ENCODE data around the gene SNX32.
"Not testable (repeated sequence)": the region's sequence is repeated elsewhere in the genome, so short reads cannot be mapped to it uniquely, and the experiment has no call there.

SNX32 gene

DNA sequence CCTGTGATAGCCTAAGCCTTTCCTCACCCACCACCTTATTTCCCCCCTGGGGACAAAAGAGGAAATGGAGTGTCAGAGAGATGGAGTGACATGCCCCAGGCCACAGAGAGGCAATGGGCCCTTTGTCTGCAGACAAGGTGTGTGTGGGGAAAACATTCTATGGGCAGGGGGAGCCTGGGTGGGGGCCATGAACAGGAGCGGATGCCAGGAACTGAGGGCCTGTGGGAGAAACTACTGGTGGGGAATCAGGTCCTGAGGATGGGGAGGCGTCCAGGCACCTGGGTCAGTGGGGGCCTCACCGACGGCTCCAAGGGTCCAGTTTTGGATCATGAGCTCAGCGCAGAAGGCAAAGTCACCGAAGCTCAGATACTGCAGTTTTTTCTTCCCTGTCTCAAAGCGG, 51.5 kb downstream of the SNX32 start:
- Histone ChIP-seq H3K27ac (ENCODE audit: low read depth, low read length) (no peak overlapping the region), H3K4me3 (ENCODE audit: low read depth, low read length) (no peak overlapping the region), H3K36me3 (ENCODE audit: control insufficient read depth, insufficient read depth, low read length) (peaks cover 50% of the 10 kb centered on the region), H3K4me1 (ENCODE audit: control insufficient read depth, insufficient read depth, low read length) (peaks cover 18% of the 10 kb centered on the region), H3K27me3 (ENCODE audit: control insufficient read depth, insufficient read depth, low read length) (peaks cover 13% of the 10 kb centered on the region), H3K9ac (ENCODE audit: low read depth, low read length) (no peak overlapping the region), H3K9me3 (ENCODE audit: control insufficient read depth, insufficient read depth, low read length) (no peaks in the 10 kb centered on the region)

DNA sequence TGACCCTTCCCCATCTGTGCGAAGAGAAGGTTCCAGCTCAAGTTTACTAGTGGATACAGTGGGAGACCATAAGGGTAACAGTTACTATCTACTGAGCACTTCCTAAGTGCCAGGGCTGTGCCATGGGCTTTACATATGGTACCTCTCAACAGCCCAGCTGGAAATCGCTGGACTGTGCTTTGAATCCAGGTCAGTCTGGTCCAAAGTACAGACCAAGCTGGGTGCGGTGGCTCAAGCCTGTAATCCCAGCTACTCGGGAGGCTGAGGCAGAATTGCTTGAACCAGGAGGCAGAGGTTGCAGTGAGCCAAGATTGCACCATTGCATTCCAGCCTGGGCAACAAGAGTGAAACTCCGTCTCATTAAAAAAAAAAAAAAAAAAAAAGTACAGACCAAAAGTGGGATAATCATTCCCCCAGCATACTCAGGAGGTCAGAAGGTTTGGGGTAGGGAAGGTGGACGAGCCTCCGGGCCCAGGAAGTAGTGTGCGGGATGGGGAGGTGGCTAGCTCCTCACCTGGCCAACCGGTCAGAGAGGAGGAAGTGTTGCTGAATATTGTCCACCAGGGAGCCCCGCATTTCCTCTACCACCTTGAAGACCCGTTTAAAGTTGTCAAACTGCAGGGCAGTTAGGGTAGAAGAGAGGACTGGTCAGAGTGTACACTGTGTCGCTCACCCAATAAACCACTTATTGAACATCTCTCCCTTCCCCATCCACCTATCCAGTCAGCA, 52.2 kb downstream of the SNX32 start:
- H3K27ac ChIP-seq (ENCODE audit: low read depth, low read length): no peak overlapping the region
- H3K4me1 ChIP-seq (ENCODE audit: control insufficient read depth, insufficient read depth, low read length): peaks cover 18% of the 10 kb centered on the region
- no peaks in the 10 kb centered on the region for H3K9me3 ChIP-seq (ENCODE audit: control insufficient read depth, insufficient read depth, low read length)
- H3K9ac ChIP-seq (ENCODE audit: low read depth, low read length): no peak overlapping the region
- peaks cover 50% of the 10 kb centered on the region for H3K36me3 ChIP-seq (ENCODE audit: control insufficient read depth, insufficient read depth, low read length)
- peaks cover 14% of the 10 kb centered on the region for H3K27me3 ChIP-seq (ENCODE audit: control insufficient read depth, insufficient read depth, low read length)
- no peak overlapping the region for H3K4me3 ChIP-seq (ENCODE audit: low read depth, low read length)

DNA sequence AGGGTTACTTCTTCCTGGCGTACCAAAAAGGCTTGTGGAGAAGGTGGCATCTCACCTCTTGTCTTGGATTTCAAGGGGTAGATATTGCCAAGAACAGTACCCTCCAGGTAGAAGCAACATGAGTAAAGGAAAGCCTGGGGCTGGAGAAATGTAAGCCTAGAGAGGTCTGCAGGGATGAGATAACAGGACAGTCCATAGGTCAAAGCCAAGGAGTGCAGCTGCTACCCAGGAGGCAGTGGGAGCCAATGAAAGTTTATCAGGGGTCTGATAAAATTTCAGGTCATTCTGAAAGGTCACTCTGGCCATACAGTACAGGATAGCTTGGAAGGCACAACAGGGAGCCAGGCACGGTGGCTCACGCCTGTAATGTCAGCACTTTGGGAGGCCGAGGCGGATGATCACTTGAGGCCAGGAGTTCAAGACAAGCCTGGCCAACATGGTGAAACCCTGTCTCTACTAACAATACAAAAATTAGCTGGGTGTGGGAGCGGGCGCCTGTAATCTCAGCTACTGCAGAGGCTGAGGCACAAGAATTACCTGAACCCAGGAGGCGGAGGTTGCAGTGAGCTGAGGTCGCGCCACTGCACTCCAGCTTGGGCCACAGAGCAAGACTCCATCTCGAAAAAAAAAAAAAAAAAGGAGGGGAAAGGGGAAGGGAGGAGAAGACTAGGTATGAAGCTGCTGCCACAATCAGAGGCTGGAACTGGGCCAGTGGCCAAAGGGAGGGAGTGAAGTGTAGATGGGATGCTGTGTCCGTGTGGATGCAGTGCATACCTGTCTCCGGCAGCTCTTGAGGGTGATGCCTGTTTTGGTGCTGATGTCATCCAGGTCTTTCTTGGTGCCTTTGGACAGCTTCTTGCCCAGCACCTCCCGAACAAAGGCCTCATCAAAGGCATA, 53.3 kb downstream of the SNX32 start:
- Histone ChIP-seq H3K36me3 (ENCODE audit: control insufficient read depth, insufficient read depth, low read length) (peaks cover 48% of the 10 kb centered on the region), H3K27ac (ENCODE audit: low read depth, low read length) (peak overlapping the region; percentile 85), H3K27me3 (ENCODE audit: control insufficient read depth, insufficient read depth, low read length) (peaks cover 18% of the 10 kb centered on the region), H3K4me3 (ENCODE audit: low read depth, low read length) (peak overlapping the region; percentile 83), H3K9me3 (ENCODE audit: control insufficient read depth, insufficient read depth, low read length) (no peaks in the 10 kb centered on the region), H3K9ac (ENCODE audit: low read depth, low read length) (peak overlapping the region; percentile 54; the same call in 1 of the 2 replicates), H3K4me1 (ENCODE audit: control insufficient read depth, insufficient read depth, low read length) (peaks cover 21% of the 10 kb centered on the region)

DNA sequence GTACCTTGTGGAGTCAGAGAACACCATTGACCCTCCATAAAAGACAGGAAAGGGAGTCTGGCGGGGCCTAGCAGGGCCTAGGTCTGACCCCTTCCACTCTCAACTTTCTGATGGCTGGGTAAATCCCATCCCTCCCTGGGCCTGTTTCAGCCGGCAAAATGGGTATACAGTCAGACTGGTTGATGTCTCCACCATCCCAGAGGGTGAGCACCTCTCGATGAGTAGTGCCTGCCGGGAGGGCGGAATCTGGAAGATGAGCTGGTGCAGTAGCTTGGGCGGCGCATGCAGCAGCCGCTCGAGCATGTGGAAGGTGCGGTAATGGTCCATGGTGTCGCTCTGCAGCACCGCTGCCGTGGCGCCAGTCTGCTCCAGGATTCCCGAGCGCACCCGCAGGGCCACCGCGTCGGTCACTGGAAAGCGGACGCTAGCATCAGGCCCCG, 54.0 kb downstream of the SNX32 start:
- Histone ChIP-seq H3K4me3 (ENCODE audit: low read depth, low read length) (peak overlapping the region; percentile 83), H3K27me3 (ENCODE audit: control insufficient read depth, insufficient read depth, low read length) (peaks cover 18% of the 10 kb centered on the region), H3K27ac (ENCODE audit: low read depth, low read length) (peak overlapping the region; percentile 85), H3K36me3 (ENCODE audit: control insufficient read depth, insufficient read depth, low read length) (peaks cover 41% of the 10 kb centered on the region), H3K4me1 (ENCODE audit: control insufficient read depth, insufficient read depth, low read length) (peaks cover 23% of the 10 kb centered on the region), H3K9me3 (ENCODE audit: control insufficient read depth, insufficient read depth, low read length) (no peaks in the 10 kb centered on the region), H3K9ac (ENCODE audit: low read depth, low read length) (peak overlapping the region; percentile 54; the same call in 1 of the 2 replicates)

DNA sequence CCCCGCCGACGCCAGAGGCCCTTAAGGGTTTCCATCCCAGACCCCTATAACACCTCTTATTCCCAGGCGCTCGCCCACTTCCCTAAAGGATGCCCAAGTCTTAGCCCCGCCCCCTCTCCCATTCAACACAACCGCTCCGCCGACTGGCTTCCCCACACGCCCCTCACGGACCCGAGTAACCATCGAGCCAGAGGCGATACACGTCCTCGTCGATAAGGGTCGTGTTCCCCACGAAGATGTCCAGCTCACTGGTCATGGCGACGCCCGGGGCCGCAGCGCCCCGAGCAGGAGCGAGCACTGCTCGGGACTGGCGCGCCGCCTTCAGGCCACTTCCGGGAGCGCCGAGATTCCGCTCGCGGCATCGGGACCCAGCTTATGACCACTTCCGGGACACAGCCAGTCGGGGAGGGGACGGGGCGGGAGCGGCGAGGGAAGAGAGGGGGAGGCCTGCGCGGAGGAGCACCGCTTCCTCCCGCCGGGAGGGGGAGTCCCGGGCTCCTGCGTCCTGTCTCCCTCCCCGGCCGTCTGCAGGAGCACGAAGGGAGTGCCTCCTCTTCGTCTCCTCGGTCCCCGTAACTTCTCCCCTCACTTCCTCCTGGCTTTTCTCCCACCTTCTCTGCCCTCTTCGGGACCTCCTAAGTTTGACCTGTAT, 54.5 kb downstream of the SNX32 start, which contains the start of gene FIBP:
FIBP (minus strand) TSS at position 309 of the 652 bp plus-strand sequence; CDS start at position 256, 53 bp downstream.
- H3K36me3 ChIP-seq (ENCODE audit: control insufficient read depth, insufficient read depth, low read length): peaks cover 36% of the 10 kb centered on the region
- H3K4me1 ChIP-seq (ENCODE audit: control insufficient read depth, insufficient read depth, low read length): peaks cover 23% of the 10 kb centered on the region
- H3K27ac ChIP-seq (ENCODE audit: low read depth, low read length): peak within 1 kb of the TSS; percentile 85

DNA sequence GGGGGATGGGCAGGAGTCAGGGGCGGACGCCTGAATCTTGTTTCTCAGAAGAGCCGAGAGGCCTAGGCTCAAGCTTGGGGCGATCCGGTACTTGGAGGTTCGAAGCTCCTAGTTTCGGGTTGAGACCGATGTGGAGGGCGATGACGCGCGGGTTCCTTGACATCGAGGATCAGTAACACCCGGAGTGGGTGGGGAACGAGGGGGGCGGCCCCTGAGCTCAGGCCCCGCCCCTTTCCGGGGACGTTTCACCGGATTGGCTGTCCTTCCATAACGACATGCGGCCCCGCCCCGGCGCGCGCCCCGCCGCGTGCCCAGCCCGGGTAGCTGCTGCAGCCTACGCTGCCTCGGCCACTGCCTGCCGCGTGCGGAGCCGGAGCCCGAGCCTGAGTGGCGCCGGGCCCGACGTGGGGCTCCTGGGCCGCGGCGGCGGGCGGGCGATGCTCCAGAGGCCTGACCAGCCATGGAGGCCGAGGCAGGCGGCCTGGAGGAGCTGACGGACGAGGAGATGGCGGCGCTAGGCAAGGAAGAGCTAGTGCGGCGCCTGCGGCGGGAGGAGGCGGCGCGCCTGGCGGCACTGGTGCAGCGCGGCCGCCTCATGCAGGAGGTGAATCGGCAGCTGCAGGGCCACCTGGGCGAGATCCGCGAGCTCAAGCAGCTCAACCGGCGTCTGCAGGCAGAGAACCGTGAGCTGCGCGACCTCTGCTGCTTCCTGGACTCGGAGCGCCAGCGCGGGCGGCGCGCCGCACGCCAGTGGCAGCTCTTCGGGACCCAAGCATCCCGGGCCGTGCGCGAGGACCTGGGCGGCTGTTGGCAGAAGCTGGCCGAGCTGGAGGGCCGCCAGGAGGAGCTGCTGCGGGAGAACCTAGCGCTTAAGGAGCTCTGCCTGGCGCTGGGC, 56.8 kb downstream of the SNX32 start, which contains the start of gene CCDC85B:
CCDC85B (plus strand) TSS at position 350 of the 895 bp plus-strand sequence; CDS start at position 461, 111 bp downstream.
- Histone ChIP-seq H3K27ac (ENCODE audit: low read depth, low read length) (peak within 1 kb of the TSS; percentile 75), H3K27me3 (ENCODE audit: control insufficient read depth, insufficient read depth, low read length) (peaks cover 18% of the 10 kb centered on the region), H3K36me3 (ENCODE audit: control insufficient read depth, insufficient read depth, low read length) (peaks cover 15% of the 10 kb centered on the region), H3K4me3 (ENCODE audit: low read depth, low read length) (peak within 1 kb of the TSS; percentile 85), H3K4me1 (ENCODE audit: control insufficient read depth, insufficient read depth, low read length) (peaks cover 25% of the 10 kb centered on the region), H3K9me3 (ENCODE audit: control insufficient read depth, insufficient read depth, low read length) (no peaks in the 10 kb centered on the region), H3K9ac (ENCODE audit: low read depth, low read length) (peak within 1 kb of the TSS; percentile 77; the same call in 1 of the 2 replicates)

More for the DNA sequence above, 54.5 kb downstream of the SNX32 start, which contains the start of gene FIBP:
- Histone ChIP-seq H3K9ac (ENCODE audit: low read depth, low read length) (peak within 1 kb of the TSS; percentile 54; the same call in 1 of the 2 replicates), H3K9me3 (ENCODE audit: control insufficient read depth, insufficient read depth, low read length) (no peaks in the 10 kb centered on the region), H3K4me3 (ENCODE audit: low read depth, low read length) (peak within 1 kb of the TSS; percentile 83), H3K27me3 (ENCODE audit: control insufficient read depth, insufficient read depth, low read length) (peaks cover 18% of the 10 kb centered on the region)

DNA sequence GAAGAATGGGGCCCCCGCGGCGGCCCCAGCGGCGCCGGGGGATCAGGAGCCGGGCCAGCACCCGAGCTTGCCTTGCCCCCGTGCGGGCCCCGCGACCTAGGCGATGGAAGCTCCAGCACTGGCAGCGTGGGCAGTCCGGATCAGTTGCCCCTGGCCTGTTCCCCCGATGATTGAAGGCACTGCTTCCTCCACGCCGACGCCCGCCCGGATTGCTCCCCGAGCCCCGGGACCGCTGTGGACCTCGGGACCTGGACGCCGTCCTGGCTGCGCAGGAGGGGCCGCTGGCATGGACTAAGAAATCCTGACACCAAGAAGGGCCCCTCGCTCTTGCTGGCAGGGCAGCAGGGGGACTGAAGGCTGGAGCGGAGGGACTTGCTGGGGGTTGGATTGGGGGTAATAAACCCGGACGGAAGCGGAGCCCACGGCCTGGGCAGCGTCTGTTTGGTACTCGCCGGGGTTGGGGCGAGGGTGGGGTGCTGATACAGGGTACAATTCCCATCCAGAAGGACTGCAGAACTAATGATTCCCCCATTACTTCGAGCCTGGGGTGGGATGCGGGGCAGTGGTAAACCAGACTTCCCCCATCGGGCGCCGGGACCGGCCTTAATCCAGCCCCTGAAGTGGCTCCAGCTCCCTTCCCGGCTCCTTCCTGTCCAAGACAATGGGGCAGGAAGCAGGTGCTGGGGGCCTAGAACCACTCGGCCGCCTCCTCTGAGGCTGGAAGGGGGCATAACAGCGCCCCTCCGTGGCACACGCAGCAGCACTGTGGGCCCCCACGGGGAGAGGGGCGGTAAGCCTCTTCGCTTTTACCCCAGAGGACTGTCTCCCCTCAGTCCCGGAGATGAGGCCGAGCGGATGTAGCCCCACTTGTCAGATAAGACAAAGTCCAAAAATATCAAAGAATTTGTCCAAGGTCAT, 57.7 kb downstream of the SNX32 start:
- Histone ChIP-seq H3K9ac (ENCODE audit: low read depth, low read length) (peak overlapping the region; percentile 77; the same call in 1 of the 2 replicates), H3K9me3 (ENCODE audit: control insufficient read depth, insufficient read depth, low read length) (no peaks in the 10 kb centered on the region), H3K4me1 (ENCODE audit: control insufficient read depth, insufficient read depth, low read length) (peaks cover 25% of the 10 kb centered on the region), H3K27ac (ENCODE audit: low read depth, low read length) (peak overlapping the region; percentile 75), H3K36me3 (ENCODE audit: control insufficient read depth, insufficient read depth, low read length) (peaks cover 6% of the 10 kb centered on the region), H3K4me3 (ENCODE audit: low read depth, low read length) (peak overlapping the region; percentile 85), H3K27me3 (ENCODE audit: control insufficient read depth, insufficient read depth, low read length) (peaks cover 18% of the 10 kb centered on the region)

DNA sequence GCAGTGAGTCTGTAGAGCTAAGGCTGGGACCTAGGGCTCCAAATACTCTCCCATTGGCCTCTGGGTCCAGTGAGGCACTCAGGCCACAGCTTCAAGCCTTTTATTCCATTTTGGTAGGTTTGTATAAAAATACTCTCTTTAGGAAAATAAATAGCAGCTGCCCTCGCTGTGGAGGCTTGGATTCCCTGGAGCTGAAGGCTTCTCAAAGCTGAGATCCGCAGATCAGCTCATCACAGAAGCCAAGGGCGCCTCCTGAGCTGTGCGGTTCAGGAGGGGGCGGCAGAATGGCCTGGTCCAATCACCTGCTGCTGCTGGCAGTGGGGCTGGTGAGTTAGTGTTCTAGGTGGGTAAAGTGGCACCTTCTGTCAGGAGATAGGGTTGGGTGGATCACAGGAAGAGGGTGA, 58.4 kb downstream of the SNX32 start:
- peaks cover 25% of the 10 kb centered on the region for H3K4me1 ChIP-seq (ENCODE audit: control insufficient read depth, insufficient read depth, low read length)
- not testable (repeated sequence) for H3K9ac ChIP-seq (ENCODE audit: low read depth, low read length)

DNA sequence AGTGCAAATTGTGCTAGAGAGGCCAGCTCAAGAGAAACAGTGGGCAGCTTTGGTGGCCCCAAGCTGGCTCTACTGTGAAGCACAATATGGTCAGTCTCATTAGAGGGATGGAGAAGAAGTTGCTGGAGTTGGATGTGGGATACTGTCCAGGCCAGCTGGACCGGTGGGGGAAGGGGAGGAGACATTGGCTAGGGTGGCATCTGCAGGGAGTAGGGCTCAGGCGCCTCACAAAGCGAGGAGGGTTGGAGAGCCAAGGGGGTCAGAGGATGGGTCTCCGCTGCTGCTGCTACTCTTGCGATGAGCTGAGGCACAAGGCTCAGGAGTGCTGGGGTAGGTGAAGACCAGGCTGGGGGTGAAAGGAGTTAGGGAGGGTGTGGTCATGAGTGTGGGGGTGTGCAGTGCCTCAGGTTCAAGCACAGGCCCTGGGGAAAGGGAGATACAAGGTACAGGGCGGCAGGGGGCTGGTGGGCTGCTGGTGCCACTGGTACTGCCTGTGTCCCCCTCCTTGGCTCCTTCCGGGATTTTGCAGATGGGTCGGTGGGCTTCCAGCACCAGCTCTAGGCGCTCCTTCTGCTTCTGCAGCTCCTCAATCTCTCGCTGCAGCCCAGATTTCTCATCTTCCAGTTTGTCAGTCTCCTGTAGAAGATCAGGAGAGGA, 59.0 kb downstream of the SNX32 start:
- Histone ChIP-seq H3K4me1 (ENCODE audit: control insufficient read depth, insufficient read depth, low read length) (peaks cover 22% of the 10 kb centered on the region), H3K9ac (ENCODE audit: low read depth, low read length) (no peak overlapping the region), H3K27me3 (ENCODE audit: control insufficient read depth, insufficient read depth, low read length) (peaks cover 18% of the 10 kb centered on the region), H3K36me3 (ENCODE audit: control insufficient read depth, insufficient read depth, low read length) (no peaks in the 10 kb centered on the region), H3K4me3 (ENCODE audit: low read depth, low read length) (no peak overlapping the region), H3K27ac (ENCODE audit: low read depth, low read length) (no peak overlapping the region), H3K9me3 (ENCODE audit: control insufficient read depth, insufficient read depth, low read length) (no peaks in the 10 kb centered on the region)

More for the DNA sequence above, 58.4 kb downstream of the SNX32 start:
- not testable (repeated sequence) for H3K9me3 ChIP-seq (ENCODE audit: control insufficient read depth, insufficient read depth, low read length); H3K36me3 ChIP-seq (ENCODE audit: control insufficient read depth, insufficient read depth, low read length)
- Histone ChIP-seq H3K27ac (ENCODE audit: low read depth, low read length) (peak overlapping the region; percentile 75), H3K4me3 (ENCODE audit: low read depth, low read length) (peak overlapping the region; percentile 85), H3K27me3 (ENCODE audit: control insufficient read depth, insufficient read depth, low read length) (peaks cover 18% of the 10 kb centered on the region)

All from HUES48 (cell line).